Breast epithelium (tissue), 3 donors: ENCODE results near the gene MMP23B.

ENCODE experiments used
- POLR2A ChIP-seq: fragments of 450-650 bp; IDR thresholded peaks from one replicate; pipeline ENCODE4 v1.6.1; 2016; ENCODE audit warnings: antibody characterized with exemption, mild to moderate bottlenecking, moderate library complexity
- TF ChIP-seq, protein P1 (sequence below), 3 donors: fragments of 450-650 bp; IDR thresholded peaks; one replicate each; pipeline ENCODE4 v1.5.1; 2016 to 2017; ENCODE audit warnings: antibody characterized with exemption in 3 of 3, mild to moderate bottlenecking in 3 of 3, moderate library complexity in 3 of 3

- TF ChIP-seq, protein P1, sequence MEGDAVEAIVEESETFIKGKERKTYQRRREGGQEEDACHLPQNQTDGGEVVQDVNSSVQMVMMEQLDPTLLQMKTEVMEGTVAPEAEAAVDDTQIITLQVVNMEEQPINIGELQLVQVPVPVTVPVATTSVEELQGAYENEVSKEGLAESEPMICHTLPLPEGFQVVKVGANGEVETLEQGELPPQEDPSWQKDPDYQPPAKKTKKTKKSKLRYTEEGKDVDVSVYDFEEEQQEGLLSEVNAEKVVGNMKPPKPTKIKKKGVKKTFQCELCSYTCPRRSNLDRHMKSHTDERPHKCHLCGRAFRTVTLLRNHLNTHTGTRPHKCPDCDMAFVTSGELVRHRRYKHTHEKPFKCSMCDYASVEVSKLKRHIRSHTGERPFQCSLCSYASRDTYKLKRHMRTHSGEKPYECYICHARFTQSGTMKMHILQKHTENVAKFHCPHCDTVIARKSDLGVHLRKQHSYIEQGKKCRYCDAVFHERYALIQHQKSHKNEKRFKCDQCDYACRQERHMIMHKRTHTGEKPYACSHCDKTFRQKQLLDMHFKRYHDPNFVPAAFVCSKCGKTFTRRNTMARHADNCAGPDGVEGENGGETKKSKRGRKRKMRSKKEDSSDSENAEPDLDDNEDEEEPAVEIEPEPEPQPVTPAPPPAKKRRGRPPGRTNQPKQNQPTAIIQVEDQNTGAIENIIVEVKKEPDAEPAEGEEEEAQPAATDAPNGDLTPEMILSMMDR (IDR thresholded peaks at IDR 0.05) = no peak
- TF ChIP-seq POLR2A = no peak
These were observed 37.2 kb upstream of the MMP23B start for GRCh38 chr1:1594602-1595260.
